ENCODE data around the gene HINT1. TPM values are rescaled to one million over a fixed set of nuclear protein-coding genes. Genes with fewer than 3 reads are reported as not detected.

HINT1 gene
- total and polyA plus RNA-seq, 2 of the 4 experiments (the other 2 are of a cell fraction) = 179 to 352 TPM

GRCh38 chr5:131171276-131171810 is 6.3 kb upstream of the HINT1 start:
- Histone ChIP-seq H3K4me1 (ENCODE audit: control insufficient read depth, insufficient read depth, low read length) (0 out of 2 replicates have a peak, but pooled peaks cover 2% of the 10 kb centered on the region), H2AFZ (replicated peaks; ENCODE audit: low read length, poor library complexity) (peak overlapping the region; percentile 92), H4K20me1 (ENCODE audit: insufficient read depth, low read length) (no peaks in the 10 kb centered on the region), H3K18ac (ENCODE audit: low read depth, low read length) (no peak overlapping the region), H3K9me1 (ENCODE audit: insufficient read depth, low read length) (peaks cover 2% of the 10 kb centered on the region; the same call in 1 of the 2 replicates), H3K4me3 (ENCODE audit: insufficient read depth, low read depth, low read length) (peak overlapping the region; percentile 51), H3K4ac (ENCODE audit: low read depth, low read length) (no peak overlapping the region; the same call in 1 of the 2 replicates), H2BK5ac (ENCODE audit: low read depth, low read length, poor library complexity, severe bottlenecking) (no peak overlapping the region), H3K23ac (ENCODE audit: low read depth, low read length) (peak overlapping the region; percentile 73), H4K5ac (ENCODE audit: low read depth, low read length) (no peak overlapping the region), H3K79me1 (ENCODE audit: low read depth in 1 of 2, low read length in 2 of 2) (peaks cover 6 to 12% of the 10 kb centered on the region in 2 experiments), H2AK5ac (ENCODE audit: low read depth, low read length) (no peak overlapping the region; the same call in 1 of the 2 replicates), H3K27me3 (ENCODE audit: control insufficient read depth, insufficient read depth, low read length) (no peaks in the 10 kb centered on the region), H3K9ac (ENCODE audit: low read depth, low read length) (peak overlapping the region; percentile 41), H3K36me3 (ENCODE audit: control insufficient read depth, insufficient read depth, low read length) (no peaks in the 10 kb centered on the region), H3K27ac (ENCODE audit: insufficient read depth, low read length) (peak overlapping the region; percentile 7; the same call in 1 of the 2 replicates), H4K8ac (ENCODE audit: low read depth in 2 of 2, low read length in 2 of 2) (peak overlapping the region; percentile 53 to 62; a peak in 3 of 4 replicates), H3K4me2 (ENCODE audit: low read depth, low read length) (peak overlapping the region; percentile 82), H2BK120ac (ENCODE audit: low read depth, low read length) (no peak overlapping the region; the same call in 1 of the 2 replicates), H3K14ac (replicated peaks; ENCODE audit: low read depth, low read length) (peak overlapping the region; percentile 15), H2BK15ac (ENCODE audit: low read depth, low read length) (no peak overlapping the region), H3K56ac (ENCODE audit: extremely low read depth, insufficient read depth, low read length) (peak overlapping the region; percentile 30), H2BK20ac (ENCODE audit: low read depth, low read length) (no peak overlapping the region), H2AK9ac (replicated peaks; ENCODE audit: low read depth, low read length, poor library complexity) (peak overlapping the region; percentile 53), H4K91ac (ENCODE audit: insufficient read depth, low read depth, low read length) (peak overlapping the region; percentile 28; the same call in 1 of the 2 replicates), H3K9me3 (ENCODE audit: control insufficient read depth, insufficient read depth, low read length) (no peaks in the 10 kb centered on the region)
- WGBS, 2 experiments (ENCODE audit: extremely low coverage in 2 of 2, insufficient read length in 1 of 2) = 0% methylated on average over 4 of the region's 11 CpGs; no CpG with 5 or more reads in 1 of the 2 experiments
- no TSS peak for BruUV-seq (replicated peaks)
- ChIA-PET POLR2A (ENCODE audit: unreplicated experiment) (no interaction called here), CTCF (no interaction called here)
- no peak for TF ChIP-seq SMC3 (IDR thresholded peaks at IDR 0.05; ENCODE audit: low read depth, low read length)
- intact Hi-C loops (cut with micrococcal nuclease) = no loop called here
- dilution Hi-C loops (cut with HindIII; ENCODE audit: low sequenced_read_pairs, unreplicated experiment) = no loop called here
- in situ Hi-C loops (cut with MboI; ENCODE audit: low sequenced_read_pairs) = no loop called here
- no peak for ATAC-seq (ENCODE audit: low read depth)
- no peak for DNase-seq
